ENCODE measurements around the gene LRRC45.

GRCh38 chr17:82078433-82078832, 55.3 kb downstream of the LRRC45 start:
- TF ChIP-seq EZH2phosphoT487 (conservative IDR thresholded peaks at IDR 0.05; ENCODE audit: low read length) (no peak), CTCF (IDR thresholded peaks at IDR 0.05; ENCODE audit: insufficient read depth, low read length, poor library complexity, severe bottlenecking) (no peak)
